ENCODE data around the gene ABCA9. TPM values are rescaled to one million over a fixed set of nuclear protein-coding genes. Genes with fewer than 3 reads are reported as not detected.

Gene ABCA9
- total and polyA plus RNA-seq, 2 of the 13 experiments (the other 11 are each of a cell fraction or from before 2014, with no cell fraction given), result 0.04 TPM; not detected in 1

DNA sequence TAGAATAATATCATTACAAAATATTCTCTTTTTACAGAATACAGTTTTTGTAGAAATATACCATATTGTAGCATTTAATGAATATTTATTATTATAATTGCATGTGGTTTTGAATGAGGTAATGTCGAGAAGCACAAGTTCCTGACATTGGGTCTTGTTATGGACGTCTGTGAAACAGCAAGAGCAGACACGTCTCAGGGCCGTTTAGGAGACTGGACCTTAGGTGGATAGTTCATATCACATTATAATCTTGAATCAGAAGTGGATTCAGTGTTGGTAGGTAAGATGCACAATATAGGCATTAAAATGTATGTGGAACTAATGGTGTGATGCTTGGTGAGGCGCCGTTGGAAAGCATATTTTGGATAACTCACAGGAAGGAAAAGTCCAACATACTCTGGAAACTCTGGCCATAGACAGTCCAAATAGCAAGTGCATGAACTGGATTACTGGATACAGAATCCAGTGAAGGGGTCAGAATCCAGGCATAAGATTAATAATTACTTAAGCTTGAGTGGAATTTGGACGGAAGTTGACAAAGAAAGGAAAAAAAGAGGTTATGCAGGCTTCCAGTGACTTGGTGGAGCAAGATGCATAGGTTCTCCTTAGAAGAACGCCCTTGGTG, 122.7 kb downstream of the ABCA9 start (continued):
- no peak; the same call in 1 of the 2 replicates for TF ChIP-seq KAT8 (CRISPR knock-in tag; IDR thresholded peaks at IDR 0.05)
- TF ChIP-seq, protein P1, sequence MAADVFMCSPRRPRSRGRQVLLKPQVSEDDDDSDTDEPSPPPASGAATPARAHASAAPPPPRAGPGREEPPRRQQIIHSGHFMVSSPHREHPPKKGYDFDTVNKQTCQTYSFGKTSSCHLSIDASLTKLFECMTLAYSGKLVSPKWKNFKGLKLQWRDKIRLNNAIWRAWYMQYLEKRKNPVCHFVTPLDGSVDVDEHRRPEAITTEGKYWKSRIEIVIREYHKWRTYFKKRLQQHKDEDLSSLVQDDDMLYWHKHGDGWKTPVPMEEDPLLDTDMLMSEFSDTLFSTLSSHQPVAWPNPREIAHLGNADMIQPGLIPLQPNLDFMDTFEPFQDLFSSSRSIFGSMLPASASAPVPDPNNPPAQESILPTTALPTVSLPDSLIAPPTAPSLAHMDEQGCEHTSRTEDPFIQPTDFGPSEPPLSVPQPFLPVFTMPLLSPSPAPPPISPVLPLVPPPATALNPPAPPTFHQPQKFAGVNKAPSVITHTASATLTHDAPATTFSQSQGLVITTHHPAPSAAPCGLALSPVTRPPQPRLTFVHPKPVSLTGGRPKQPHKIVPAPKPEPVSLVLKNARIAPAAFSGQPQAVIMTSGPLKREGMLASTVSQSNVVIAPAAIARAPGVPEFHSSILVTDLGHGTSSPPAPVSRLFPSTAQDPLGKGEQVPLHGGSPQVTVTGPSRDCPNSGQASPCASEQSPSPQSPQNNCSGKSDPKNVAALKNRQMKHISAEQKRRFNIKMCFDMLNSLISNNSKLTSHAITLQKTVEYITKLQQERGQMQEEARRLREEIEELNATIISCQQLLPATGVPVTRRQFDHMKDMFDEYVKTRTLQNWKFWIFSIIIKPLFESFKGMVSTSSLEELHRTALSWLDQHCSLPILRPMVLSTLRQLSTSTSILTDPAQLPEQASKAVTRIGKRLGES (CRISPR knock-in tag; IDR thresholded peaks at IDR 0.05; ENCODE audit: borderline replicate concordance), result no peak
- TF ChIP-seq ZBTB34 (CRISPR knock-in tag; IDR thresholded peaks at IDR 0.05), result no peak
- peak; percentile 66 for TF ChIP-seq HDAC1 (CRISPR knock-in tag; IDR thresholded peaks at IDR 0.05)
- no peak for TF ChIP-seq ZFX (CRISPR knock-in tag; IDR thresholded peaks at IDR 0.05; ENCODE audit: low read depth)
- no peak for TF ChIP-seq TFDP2 (CRISPR knock-in tag; IDR thresholded peaks at IDR 0.05)
- no peak for TF ChIP-seq ARID2 (CRISPR knock-in tag; IDR thresholded peaks at IDR 0.05; ENCODE audit: borderline replicate concordance)
- TF ChIP-seq, protein P2, sequence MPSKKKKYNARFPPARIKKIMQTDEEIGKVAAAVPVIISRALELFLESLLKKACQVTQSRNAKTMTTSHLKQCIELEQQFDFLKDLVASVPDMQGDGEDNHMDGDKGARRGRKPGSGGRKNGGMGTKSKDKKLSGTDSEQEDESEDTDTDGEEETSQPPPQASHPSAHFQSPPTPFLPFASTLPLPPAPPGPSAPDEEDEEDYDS (CRISPR knock-in tag; IDR thresholded peaks at IDR 0.05), result no peak
- TF ChIP-seq ZNF318 (CRISPR knock-in tag; IDR thresholded peaks at IDR 0.05), result no peak
- TF ChIP-seq ARHGAP35 (CRISPR knock-in tag; IDR thresholded peaks at IDR 0.05; ENCODE audit: borderline replicate concordance), result no peak
- TF ChIP-seq PHF20 (CRISPR knock-in tag; IDR thresholded peaks at IDR 0.05), result no peak
- no peak for TF ChIP-seq GLI4 (CRISPR knock-in tag; IDR thresholded peaks at IDR 0.05; ENCODE audit: borderline replicate concordance)
- TF ChIP-seq, protein P3, sequence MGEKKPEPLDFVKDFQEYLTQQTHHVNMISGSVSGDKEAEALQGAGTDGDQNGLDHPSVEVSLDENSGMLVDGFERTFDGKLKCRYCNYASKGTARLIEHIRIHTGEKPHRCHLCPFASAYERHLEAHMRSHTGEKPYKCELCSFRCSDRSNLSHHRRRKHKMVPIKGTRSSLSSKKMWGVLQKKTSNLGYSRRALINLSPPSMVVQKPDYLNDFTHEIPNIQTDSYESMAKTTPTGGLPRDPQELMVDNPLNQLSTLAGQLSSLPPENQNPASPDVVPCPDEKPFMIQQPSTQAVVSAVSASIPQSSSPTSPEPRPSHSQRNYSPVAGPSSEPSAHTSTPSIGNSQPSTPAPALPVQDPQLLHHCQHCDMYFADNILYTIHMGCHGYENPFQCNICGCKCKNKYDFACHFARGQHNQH (CRISPR knock-in tag; IDR thresholded peaks at IDR 0.05), result no peak; the same call in 1 of the 2 replicates
